ENCODE results near the gene DHODH. TPM values are rescaled to one million over a fixed set of nuclear protein-coding genes. Genes with fewer than 3 reads are reported as not detected.
"Not testable (repeated sequence)": the region's sequence is repeated elsewhere in the genome, so short reads cannot be mapped to it uniquely, and the experiment has no call there.

DHODH gene
- total RNA-seq, 1 experiment from 2014 or later: 23.0 TPM

GRCh38 chr16:72001180-72001874 lies 7.2 kb upstream of the DHODH start:
- H3K9me3 ChIP-seq: no peaks in the 10 kb centered on the region
- Mint-ChIP-seq H3K4me3 (ENCODE audit: unreplicated experiment) (no peak overlapping the region), H3K27me3 (ENCODE audit: insufficient read depth, unreplicated experiment) (peaks cover 9% of the 10 kb centered on the region), H3K36me3 (ENCODE audit: insufficient read depth, unreplicated experiment) (no peaks in the 10 kb centered on the region), H3K9me3 (ENCODE audit: unreplicated experiment) (no peaks in the 10 kb centered on the region), H3K4me1 (ENCODE audit: low read depth, unreplicated experiment) (no peaks in the 10 kb centered on the region), H3K27ac (ENCODE audit: unreplicated experiment) (no peak overlapping the region)
- no peaks in the 10 kb centered on the region for H3K4me1 ChIP-seq
- ChIA-PET CTCF (interaction anchor here (0.5 kb wide), 1 partner anchor 198 kb away, joined by 3 read pairs; no protein-coding TSS in a partner anchor), POLR2A (no interaction called here)
- no peaks in the 10 kb centered on the region for H3K27me3 ChIP-seq (replicated peaks; ENCODE audit: control insufficient read depth, insufficient read depth, low read length)
- intact Hi-C loops (cut with micrococcal nuclease; ENCODE audit: unreplicated experiment): no loop called here
- BruUV-seq (replicated peaks): no TSS peak
- TF ChIP-seq, protein P1, sequence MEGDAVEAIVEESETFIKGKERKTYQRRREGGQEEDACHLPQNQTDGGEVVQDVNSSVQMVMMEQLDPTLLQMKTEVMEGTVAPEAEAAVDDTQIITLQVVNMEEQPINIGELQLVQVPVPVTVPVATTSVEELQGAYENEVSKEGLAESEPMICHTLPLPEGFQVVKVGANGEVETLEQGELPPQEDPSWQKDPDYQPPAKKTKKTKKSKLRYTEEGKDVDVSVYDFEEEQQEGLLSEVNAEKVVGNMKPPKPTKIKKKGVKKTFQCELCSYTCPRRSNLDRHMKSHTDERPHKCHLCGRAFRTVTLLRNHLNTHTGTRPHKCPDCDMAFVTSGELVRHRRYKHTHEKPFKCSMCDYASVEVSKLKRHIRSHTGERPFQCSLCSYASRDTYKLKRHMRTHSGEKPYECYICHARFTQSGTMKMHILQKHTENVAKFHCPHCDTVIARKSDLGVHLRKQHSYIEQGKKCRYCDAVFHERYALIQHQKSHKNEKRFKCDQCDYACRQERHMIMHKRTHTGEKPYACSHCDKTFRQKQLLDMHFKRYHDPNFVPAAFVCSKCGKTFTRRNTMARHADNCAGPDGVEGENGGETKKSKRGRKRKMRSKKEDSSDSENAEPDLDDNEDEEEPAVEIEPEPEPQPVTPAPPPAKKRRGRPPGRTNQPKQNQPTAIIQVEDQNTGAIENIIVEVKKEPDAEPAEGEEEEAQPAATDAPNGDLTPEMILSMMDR (IDR thresholded peaks at IDR 0.05; ENCODE audit: insufficient read depth in 1 of 2, low read depth in 1 of 2, low read length in 1 of 2, severe bottlenecking in 1 of 2, unreplicated experiment in 1 of 2): no peak
- no peak overlapping the region for H3K4me3 ChIP-seq (ENCODE audit: low read depth, low read length)
- DNase-seq: no peak
- H3K36me3 ChIP-seq (ENCODE audit: control insufficient read depth, insufficient read depth, low read length): no peaks in the 10 kb centered on the region

DNA sequence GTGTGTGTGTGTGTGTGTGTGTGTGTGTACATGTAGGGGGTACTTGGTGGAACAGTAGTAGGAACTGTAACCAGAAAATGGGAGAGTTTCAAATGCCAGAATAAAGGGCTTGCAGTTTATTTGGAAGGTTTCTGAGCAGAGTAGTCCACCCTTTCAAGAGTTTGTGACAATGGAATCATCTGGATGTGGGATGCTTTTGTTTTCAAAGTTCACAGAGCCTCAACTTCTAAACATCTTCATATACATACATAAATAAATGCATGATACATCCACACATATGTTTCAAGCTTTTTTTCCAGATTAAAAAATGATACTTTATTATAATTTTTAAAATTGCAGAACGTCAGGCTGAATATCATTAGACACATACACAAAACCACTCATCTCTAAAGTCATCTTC lies 5.9 kb upstream of the DHODH start:
- CTCF ChIA-PET: no interaction called here
- no peak overlapping the region for H3K27ac Mint-ChIP-seq (ENCODE audit: unreplicated experiment)

DNA sequence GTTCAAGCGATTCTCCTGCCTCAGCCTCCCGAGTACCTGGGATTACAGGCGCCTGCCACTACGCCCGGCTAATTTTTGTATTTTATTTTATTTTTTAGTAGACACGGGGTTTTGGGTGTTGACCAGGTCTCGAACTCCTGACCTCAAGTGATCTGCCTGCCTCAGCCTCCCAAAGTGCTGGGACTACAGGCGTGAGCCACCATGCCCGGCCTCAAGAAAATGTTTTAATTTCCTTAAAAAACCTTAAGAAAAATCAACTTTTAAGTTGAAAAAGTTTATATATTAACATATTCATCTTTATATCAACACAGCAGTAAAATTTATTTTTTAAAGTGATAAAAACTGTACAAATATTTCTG lies 500 bp upstream of the DHODH start:
- H3K4me1 ChIP-seq; H3K36me3 ChIP-seq (ENCODE audit: control insufficient read depth, insufficient read depth, low read length); H3K27me3 Mint-ChIP-seq (ENCODE audit: insufficient read depth, unreplicated experiment); H3K4me1 Mint-ChIP-seq (ENCODE audit: low read depth, unreplicated experiment); H3K9me3 Mint-ChIP-seq (ENCODE audit: unreplicated experiment); BruUV-seq (replicated peaks); H3K9me3 ChIP-seq; DNase-seq; H3K36me3 Mint-ChIP-seq (ENCODE audit: insufficient read depth, unreplicated experiment); POLR2A ChIA-PET; H3K27me3 ChIP-seq (replicated peaks; ENCODE audit: control insufficient read depth, insufficient read depth, low read length); CTCF ChIA-PET: not testable (repeated sequence)
- intact Hi-C loops (cut with micrococcal nuclease; ENCODE audit: unreplicated experiment): loop anchor here (2.0 kb wide), 1 partner anchor 85 kb away; the partner anchor contains the start of genes DHX38 and TXNL4B
- Mint-ChIP-seq H3K4me3 (ENCODE audit: unreplicated experiment) (peak overlapping the region; percentile 97), H3K27ac (ENCODE audit: unreplicated experiment) (peak overlapping the region; percentile 93)
- peak overlapping the region; percentile 19; the same call in 1 of the 2 replicates for H3K4me3 ChIP-seq (ENCODE audit: low read depth, low read length)

More for the DNA sequence above, 5.9 kb upstream of the DHODH start:
- Histone ChIP-seq H3K36me3 (ENCODE audit: control insufficient read depth, insufficient read depth, low read length) (no peaks in the 10 kb centered on the region), H3K27me3 (replicated peaks; ENCODE audit: control insufficient read depth, insufficient read depth, low read length) (no peaks in the 10 kb centered on the region), H3K4me3 (ENCODE audit: low read depth, low read length) (no peak overlapping the region), H3K9me3 (no peaks in the 10 kb centered on the region), H3K4me1 (no peaks in the 10 kb centered on the region)
- H3K4me3 Mint-ChIP-seq (ENCODE audit: unreplicated experiment): no peak overlapping the region
- H3K27me3 Mint-ChIP-seq (ENCODE audit: insufficient read depth, unreplicated experiment): peaks cover 6% of the 10 kb centered on the region
- DNase-seq: no peak
- POLR2A ChIA-PET: no interaction called here
- no peaks in the 10 kb centered on the region for H3K36me3 Mint-ChIP-seq (ENCODE audit: insufficient read depth, unreplicated experiment)
- intact Hi-C loops (cut with micrococcal nuclease; ENCODE audit: unreplicated experiment): no loop called here
- TF ChIP-seq, protein P1 (IDR thresholded peaks at IDR 0.05; ENCODE audit: insufficient read depth in 1 of 2, low read depth in 1 of 2, low read length in 1 of 2, severe bottlenecking in 1 of 2, unreplicated experiment in 1 of 2): no peak
- no peaks in the 10 kb centered on the region for H3K4me1 Mint-ChIP-seq (ENCODE audit: low read depth, unreplicated experiment)
- BruUV-seq (replicated peaks): no TSS peak
- no peaks in the 10 kb centered on the region for H3K9me3 Mint-ChIP-seq (ENCODE audit: unreplicated experiment)

Measured in Caco-2 (cell line).